Measurements from ENCODE around the gene VPS16. TPM values are rescaled to one million over a fixed set of nuclear protein-coding genes. Genes with fewer than 3 reads are reported as not detected.

The VPS16 gene
- total RNA-seq, 1 experiment from 2014 or later, result 26.2 TPM

DNA sequence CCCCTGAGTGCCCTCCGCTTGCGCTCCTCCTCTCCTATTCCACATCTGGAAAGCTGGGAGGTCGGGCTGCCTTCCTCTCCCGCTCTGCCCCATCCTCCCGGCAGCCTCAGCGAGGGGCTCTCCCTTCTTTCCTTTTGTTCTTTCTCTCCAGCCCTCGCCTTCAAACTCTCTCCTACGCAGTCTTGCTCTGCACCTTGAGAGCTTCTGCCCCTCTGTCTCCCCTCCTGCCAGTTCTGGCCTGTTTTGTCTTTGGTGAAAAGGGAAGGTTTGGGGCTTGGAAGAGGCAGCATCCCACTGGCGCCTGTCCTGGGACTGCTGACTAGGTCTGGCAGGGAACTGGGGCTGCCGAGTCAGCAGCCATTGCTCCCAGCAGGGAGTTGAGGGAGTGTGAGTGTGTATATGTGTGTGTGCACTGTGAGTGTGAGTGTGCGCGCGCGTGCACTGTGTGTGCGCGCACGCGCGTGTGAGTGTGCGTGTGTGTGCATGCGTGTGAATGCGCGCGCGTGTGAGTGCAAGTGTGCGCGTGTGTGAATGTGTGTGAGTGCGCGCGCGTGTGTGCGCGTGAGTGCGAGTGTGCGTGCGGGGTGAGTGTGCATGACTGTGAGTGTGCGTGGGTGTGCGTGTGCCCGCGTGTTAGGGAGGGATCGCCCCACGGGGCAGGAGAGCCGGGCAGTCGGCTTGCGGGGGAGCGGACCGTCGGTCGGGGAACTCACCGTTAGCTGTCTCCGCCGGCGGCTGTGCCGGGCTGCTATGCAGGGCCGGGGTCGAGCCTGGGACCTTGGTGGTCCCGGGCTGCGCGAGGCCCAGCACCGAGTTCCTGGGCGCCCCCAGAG lies 40.6 kb upstream of the VPS16 start (continued):
- no peak for TF ChIP-seq JAZF1 (CRISPR knock-in tag; IDR thresholded peaks at IDR 0.05)
- TF ChIP-seq, protein P1, sequence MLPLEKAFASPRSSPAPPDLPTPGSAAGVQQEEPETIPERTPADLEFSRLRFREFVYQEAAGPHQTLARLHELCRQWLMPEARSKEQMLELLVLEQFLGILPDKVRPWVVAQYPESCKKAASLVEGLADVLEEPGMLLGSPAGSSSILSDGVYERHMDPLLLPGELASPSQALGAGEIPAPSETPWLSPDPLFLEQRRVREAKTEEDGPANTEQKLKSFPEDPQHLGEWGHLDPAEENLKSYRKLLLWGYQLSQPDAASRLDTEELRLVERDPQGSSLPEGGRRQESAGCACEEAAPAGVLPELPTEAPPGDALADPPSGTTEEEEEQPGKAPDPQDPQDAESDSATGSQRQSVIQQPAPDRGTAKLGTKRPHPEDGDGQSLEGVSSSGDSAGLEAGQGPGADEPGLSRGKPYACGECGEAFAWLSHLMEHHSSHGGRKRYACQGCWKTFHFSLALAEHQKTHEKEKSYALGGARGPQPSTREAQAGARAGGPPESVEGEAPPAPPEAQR (CRISPR knock-in tag; IDR thresholded peaks at IDR 0.05), result peak; percentile 89; the same call in 1 of the 2 replicates
- TF ChIP-seq, protein P2, sequence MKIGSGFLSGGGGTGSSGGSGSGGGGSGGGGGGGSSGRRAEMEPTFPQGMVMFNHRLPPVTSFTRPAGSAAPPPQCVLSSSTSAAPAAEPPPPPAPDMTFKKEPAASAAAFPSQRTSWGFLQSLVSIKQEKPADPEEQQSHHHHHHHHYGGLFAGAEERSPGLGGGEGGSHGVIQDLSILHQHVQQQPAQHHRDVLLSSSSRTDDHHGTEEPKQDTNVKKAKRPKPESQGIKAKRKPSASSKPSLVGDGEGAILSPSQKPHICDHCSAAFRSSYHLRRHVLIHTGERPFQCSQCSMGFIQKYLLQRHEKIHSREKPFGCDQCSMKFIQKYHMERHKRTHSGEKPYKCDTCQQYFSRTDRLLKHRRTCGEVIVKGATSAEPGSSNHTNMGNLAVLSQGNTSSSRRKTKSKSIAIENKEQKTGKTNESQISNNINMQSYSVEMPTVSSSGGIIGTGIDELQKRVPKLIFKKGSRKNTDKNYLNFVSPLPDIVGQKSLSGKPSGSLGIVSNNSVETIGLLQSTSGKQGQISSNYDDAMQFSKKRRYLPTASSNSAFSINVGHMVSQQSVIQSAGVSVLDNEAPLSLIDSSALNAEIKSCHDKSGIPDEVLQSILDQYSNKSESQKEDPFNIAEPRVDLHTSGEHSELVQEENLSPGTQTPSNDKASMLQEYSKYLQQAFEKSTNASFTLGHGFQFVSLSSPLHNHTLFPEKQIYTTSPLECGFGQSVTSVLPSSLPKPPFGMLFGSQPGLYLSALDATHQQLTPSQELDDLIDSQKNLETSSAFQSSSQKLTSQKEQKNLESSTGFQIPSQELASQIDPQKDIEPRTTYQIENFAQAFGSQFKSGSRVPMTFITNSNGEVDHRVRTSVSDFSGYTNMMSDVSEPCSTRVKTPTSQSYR (CRISPR knock-in tag; IDR thresholded peaks at IDR 0.05), result no peak
- TF ChIP-seq NFATC4 (CRISPR knock-in tag; IDR thresholded peaks at IDR 0.05), result 0 out of 2 replicates have a peak, but pooled peaks have one; percentile 50

DNA sequence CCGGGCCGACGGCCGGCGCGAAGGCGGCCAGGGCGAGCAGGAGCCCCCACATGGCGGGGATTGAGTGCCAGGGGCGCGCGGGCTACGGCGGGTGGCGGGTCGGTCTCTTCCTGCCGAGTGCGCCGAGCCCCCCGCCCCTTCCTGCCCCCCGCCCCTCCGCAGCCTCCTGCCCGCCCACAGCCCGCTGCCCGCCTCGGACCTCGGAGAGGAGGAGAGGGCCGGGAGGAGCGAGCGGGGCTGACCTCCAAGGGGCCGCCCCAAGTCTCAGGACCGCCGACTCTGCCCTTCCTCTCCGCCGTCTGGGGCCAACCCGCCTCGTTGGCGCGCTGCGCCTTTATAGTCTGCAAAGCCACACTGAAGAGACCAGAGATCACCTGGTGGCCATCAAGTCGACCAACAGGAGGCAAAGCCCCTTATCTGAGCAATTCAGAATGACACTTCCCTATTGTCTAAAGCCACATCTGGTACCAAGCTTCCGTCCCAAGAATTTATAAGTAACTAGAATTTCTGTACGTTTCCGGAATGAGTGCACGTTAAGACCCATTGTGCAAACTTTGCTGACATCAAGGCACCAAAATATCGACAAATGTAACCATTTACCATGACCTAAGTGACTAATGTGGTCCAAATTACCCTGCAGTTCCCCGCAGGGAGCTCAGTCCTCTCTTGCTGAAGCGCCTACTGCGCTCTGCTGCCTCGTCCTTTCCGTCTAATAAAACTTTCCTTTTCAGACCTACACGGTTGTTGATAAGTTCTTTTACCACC lies 39.8 kb upstream of the VPS16 start, which contains the start of gene CPXM1:
Gene CPXM1, minus strand, starts transcription at position 107 of the 765 bp plus-strand sequence. Its CDS starts 55 bp downstream, at position 52.
- Mint-ChIP-seq H3K4me3 (peak within 1 kb of the TSS; percentile 95), H3K4me1 (peaks cover 31% of the 10 kb centered on the region), H3K27ac (peak within 1 kb of the TSS; percentile 75), H3K36me3 (peaks cover 16% of the 10 kb centered on the region), H3K27me3 (ENCODE audit: low read depth) (peaks cover 57% of the 10 kb centered on the region), H3K9me3 (no peaks in the 10 kb centered on the region)
- ChIA-PET POLR2A (no interaction called here), CTCF (interaction anchor here (0.6 to 4.5 kb wide), 12 partner anchors 16 to 134 kb away, joined by 3 to 24 read pairs (median 4); partner anchors contain the start of gene TMEM239)
- peak; percentile 77 for DNase-seq (ENCODE audit: low spot score)
- 0 out of 2 replicates have a peak, but pooled peaks have one; percentile 7 for TF ChIP-seq TP53 (CRISPR knock-in tag; IDR thresholded peaks at IDR 0.05)
- TF ChIP-seq SP1 (CRISPR knock-in tag; conservative IDR thresholded peaks at IDR 0.05), result peak; percentile 68
- TF ChIP-seq ELF4 (CRISPR knock-in tag; IDR thresholded peaks at IDR 0.05; ENCODE audit: low read depth), result no peak
- TF ChIP-seq NFYB (CRISPR knock-in tag; conservative IDR thresholded peaks at IDR 0.05; ENCODE audit: low read depth), result no peak
- no peak for TF ChIP-seq GABPB1 (CRISPR knock-in tag; IDR thresholded peaks at IDR 0.05)
- 0 out of 2 replicates have a peak, but pooled peaks have one; percentile 8 for TF ChIP-seq TEAD1 (CRISPR knock-in tag; IDR thresholded peaks at IDR 0.05)
- TF ChIP-seq FOXJ3 (CRISPR knock-in tag; IDR thresholded peaks at IDR 0.05; ENCODE audit: borderline replicate concordance), result no peak
- no peak for TF ChIP-seq CREM (CRISPR knock-in tag; IDR thresholded peaks at IDR 0.05)
- TF ChIP-seq, protein P3, sequence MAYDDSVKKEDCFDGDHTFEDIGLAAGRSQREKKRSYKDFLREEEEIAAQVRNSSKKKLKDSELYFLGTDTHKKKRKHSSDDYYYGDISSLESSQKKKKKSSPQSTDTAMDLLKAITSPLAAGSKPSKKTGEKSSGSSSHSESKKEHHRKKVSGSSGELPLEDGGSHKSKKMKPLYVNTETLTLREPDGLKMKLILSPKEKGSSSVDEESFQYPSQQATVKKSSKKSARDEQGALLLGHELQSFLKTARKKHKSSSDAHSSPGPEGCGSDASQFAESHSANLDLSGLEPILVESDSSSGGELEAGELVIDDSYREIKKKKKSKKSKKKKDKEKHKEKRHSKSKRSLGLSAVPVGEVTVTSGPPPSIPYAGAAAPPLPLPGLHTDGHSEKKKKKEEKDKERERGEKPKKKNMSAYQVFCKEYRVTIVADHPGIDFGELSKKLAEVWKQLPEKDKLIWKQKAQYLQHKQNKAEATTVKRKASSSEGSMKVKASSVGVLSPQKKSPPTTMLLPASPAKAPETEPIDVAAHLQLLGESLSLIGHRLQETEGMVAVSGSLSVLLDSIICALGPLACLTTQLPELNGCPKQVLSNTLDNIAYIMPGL (CRISPR knock-in tag; IDR thresholded peaks at IDR 0.05), result no peak
- no peak for TF ChIP-seq KAT7 (CRISPR knock-in tag; IDR thresholded peaks at IDR 0.05; ENCODE audit: borderline replicate concordance)
- TF ChIP-seq, protein P4, sequence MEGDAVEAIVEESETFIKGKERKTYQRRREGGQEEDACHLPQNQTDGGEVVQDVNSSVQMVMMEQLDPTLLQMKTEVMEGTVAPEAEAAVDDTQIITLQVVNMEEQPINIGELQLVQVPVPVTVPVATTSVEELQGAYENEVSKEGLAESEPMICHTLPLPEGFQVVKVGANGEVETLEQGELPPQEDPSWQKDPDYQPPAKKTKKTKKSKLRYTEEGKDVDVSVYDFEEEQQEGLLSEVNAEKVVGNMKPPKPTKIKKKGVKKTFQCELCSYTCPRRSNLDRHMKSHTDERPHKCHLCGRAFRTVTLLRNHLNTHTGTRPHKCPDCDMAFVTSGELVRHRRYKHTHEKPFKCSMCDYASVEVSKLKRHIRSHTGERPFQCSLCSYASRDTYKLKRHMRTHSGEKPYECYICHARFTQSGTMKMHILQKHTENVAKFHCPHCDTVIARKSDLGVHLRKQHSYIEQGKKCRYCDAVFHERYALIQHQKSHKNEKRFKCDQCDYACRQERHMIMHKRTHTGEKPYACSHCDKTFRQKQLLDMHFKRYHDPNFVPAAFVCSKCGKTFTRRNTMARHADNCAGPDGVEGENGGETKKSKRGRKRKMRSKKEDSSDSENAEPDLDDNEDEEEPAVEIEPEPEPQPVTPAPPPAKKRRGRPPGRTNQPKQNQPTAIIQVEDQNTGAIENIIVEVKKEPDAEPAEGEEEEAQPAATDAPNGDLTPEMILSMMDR (IDR thresholded peaks at IDR 0.05), result no peak
- no peak for TF ChIP-seq ZNF121 (CRISPR knock-in tag; IDR thresholded peaks at IDR 0.05)
- TF ChIP-seq, protein P5, sequence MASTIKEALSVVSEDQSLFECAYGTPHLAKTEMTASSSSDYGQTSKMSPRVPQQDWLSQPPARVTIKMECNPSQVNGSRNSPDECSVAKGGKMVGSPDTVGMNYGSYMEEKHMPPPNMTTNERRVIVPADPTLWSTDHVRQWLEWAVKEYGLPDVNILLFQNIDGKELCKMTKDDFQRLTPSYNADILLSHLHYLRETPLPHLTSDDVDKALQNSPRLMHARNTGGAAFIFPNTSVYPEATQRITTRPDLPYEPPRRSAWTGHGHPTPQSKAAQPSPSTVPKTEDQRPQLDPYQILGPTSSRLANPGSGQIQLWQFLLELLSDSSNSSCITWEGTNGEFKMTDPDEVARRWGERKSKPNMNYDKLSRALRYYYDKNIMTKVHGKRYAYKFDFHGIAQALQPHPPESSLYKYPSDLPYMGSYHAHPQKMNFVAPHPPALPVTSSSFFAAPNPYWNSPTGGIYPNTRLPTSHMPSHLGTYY (CRISPR knock-in tag; IDR thresholded peaks at IDR 0.05), result no peak
- TF ChIP-seq ZNF423 (CRISPR knock-in tag; IDR thresholded peaks at IDR 0.05), result no peak
- TF ChIP-seq, protein P6, sequence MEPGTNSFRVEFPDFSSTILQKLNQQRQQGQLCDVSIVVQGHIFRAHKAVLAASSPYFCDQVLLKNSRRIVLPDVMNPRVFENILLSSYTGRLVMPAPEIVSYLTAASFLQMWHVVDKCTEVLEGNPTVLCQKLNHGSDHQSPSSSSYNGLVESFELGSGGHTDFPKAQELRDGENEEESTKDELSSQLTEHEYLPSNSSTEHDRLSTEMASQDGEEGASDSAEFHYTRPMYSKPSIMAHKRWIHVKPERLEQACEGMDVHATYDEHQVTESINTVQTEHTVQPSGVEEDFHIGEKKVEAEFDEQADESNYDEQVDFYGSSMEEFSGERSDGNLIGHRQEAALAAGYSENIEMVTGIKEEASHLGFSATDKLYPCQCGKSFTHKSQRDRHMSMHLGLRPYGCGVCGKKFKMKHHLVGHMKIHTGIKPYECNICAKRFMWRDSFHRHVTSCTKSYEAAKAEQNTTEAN (CRISPR knock-in tag; IDR thresholded peaks at IDR 0.05), result no peak
- 0 out of 2 replicates have a peak, but pooled peaks have one; percentile 32 for TF ChIP-seq ZBTB21 (CRISPR knock-in tag; IDR thresholded peaks at IDR 0.05; ENCODE audit: borderline replicate concordance)
- ATAC-seq, result peak; percentile 78
